Fibroblast of lung (primary cell): ENCODE data around the gene RABEP1.

ENCODE experiments used
- EZH2 ChIP-seq: IDR thresholded peaks from 2 replicates; pipeline ENCODE4 v1.5.1; 2012; ENCODE audit warnings: low read length, control low read depth, mild to moderate bottlenecking; ENCODE audit errors: missing control alignments
- TF ChIP-seq, protein P1 (sequence below), 2 donors: IDR thresholded peaks in 1 of 2; conservative IDR thresholded peaks in 1 of 2; 1 replicate in 1 of 2; 2 replicates in 1 of 2; pipeline ENCODE4 v1.5.1; 2011 to 2012; ENCODE audit warnings: low read length in 2 of 2, control low read depth in 1 of 2, inconsistent platforms in 1 of 2, low read depth in 1 of 2, mild to moderate bottlenecking in 1 of 2

GRCh38 chr17:5381542-5381941, 99.5 kb downstream of the RABEP1 start:
- TF ChIP-seq EZH2, result no peak
- TF ChIP-seq, protein P1, sequence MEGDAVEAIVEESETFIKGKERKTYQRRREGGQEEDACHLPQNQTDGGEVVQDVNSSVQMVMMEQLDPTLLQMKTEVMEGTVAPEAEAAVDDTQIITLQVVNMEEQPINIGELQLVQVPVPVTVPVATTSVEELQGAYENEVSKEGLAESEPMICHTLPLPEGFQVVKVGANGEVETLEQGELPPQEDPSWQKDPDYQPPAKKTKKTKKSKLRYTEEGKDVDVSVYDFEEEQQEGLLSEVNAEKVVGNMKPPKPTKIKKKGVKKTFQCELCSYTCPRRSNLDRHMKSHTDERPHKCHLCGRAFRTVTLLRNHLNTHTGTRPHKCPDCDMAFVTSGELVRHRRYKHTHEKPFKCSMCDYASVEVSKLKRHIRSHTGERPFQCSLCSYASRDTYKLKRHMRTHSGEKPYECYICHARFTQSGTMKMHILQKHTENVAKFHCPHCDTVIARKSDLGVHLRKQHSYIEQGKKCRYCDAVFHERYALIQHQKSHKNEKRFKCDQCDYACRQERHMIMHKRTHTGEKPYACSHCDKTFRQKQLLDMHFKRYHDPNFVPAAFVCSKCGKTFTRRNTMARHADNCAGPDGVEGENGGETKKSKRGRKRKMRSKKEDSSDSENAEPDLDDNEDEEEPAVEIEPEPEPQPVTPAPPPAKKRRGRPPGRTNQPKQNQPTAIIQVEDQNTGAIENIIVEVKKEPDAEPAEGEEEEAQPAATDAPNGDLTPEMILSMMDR (conservative IDR thresholded peaks at IDR 0.05 in 1 of 2, IDR thresholded peaks at IDR 0.05 in 1 of 2; ENCODE audit: low read depth in 1 of 2, low read length in 2 of 2), result no peak
